ENCODE measurements around the gene EDC3.

EDC3 gene

GRCh38 chr15:74626752-74627692 is 68.8 kb downstream of the EDC3 start:
- DNase-seq = peak in 16 of 56 donors; percentile 8 to 54 (median 24)

- no peak for DNase-seq
Measured at GRCh38 chr15:74626336-74626735, 69.5 kb downstream of the EDC3 start.

- no peak for DNase-seq
Measured at GRCh38 chr15:74625693-74626092, 70.1 kb downstream of the EDC3 start.

GRCh38 chr15:74624020-74624602 is 71.7 kb downstream of the EDC3 start:
- no peak for DNase-seq

- no peak for DNase-seq
Measured at GRCh38 chr15:74622758-74623157, 73.1 kb downstream of the EDC3 start.

GRCh38 chr15:74621936-74622335 is 73.9 kb downstream of the EDC3 start:
- DNase-seq = peak in 33 of 56 donors; percentile 11 to 79 (median 37)

- no peak for DNase-seq
Measured at GRCh38 chr15:74621546-74621920, 74.3 kb downstream of the EDC3 start.

GRCh38 chr15:74620636-74621545 is 74.9 kb downstream of the EDC3 start:
- peak in 52 of 56 donors; percentile 14 to 91 (median 64) for DNase-seq

GRCh38 chr15:74619916-74620635 is 75.7 kb downstream of the EDC3 start:
- DNase-seq = no peak

GRCh38 chr15:74618841-74619596 is 76.8 kb downstream of the EDC3 start:
- DNase-seq = no peak

GRCh38 chr15:74616996-74617395 is 78.8 kb downstream of the EDC3 start:
- DNase-seq = no peak

GRCh38 chr15:74616366-74616939 is 79.4 kb downstream of the EDC3 start:
- peak in 43 of 56 donors; percentile 8 to 82 (median 38) for DNase-seq

GRCh38 chr15:74615508-74616365 is 80.1 kb downstream of the EDC3 start, which contains the start of gene CLK3:
Gene CLK3 (plus strand): TSS chr15:74615836. CDS start chr15:74619197, 3,361 bp downstream.
- peak; percentile 39 to 97 (median 90) for DNase-seq

GRCh38 chr15:74614744-74615507 is 80.9 kb downstream of the EDC3 start:
- DNase-seq = peak in 50 of 56 donors; percentile 36 to 90 (median 74)

GRCh38 chr15:74613953-74614743 is 81.7 kb downstream of the EDC3 start:
- peak in 7 of 56 donors; percentile 41 to 72 (median 56) for DNase-seq

- no peak for DNase-seq
Measured at GRCh38 chr15:74613089-74613952, 82.5 kb downstream of the EDC3 start.
